ENCODE results near the gene PTPN6.

The PTPN6 gene

GRCh38 chr12:6979453-6979852 lies 28.3 kb downstream of the PTPN6 start:
- H3K9me2 ChIP-seq (replicated peaks; ENCODE audit: control insufficient read depth, low read length), result no peaks in the 10 kb centered on the region
- no peaks in the 10 kb centered on the region for H3K4me1 ChIP-seq (ENCODE audit: control insufficient read depth, low read length)
- peaks cover 87% of the 10 kb centered on the region for H3K36me3 ChIP-seq (ENCODE audit: control insufficient read depth, low read length)
- no peak overlapping the region for H3K4me3 ChIP-seq (ENCODE audit: low read length)
- peaks cover 6% of the 10 kb centered on the region; the same call in 1 of the 2 replicates for H3F3A ChIP-seq (ENCODE audit: control insufficient read depth, insufficient read depth)
- H4K20me1 ChIP-seq (ENCODE audit: control insufficient read depth, insufficient read depth, low read depth, low read length), result no peaks in the 10 kb centered on the region
- TF ChIP-seq, protein P1, sequence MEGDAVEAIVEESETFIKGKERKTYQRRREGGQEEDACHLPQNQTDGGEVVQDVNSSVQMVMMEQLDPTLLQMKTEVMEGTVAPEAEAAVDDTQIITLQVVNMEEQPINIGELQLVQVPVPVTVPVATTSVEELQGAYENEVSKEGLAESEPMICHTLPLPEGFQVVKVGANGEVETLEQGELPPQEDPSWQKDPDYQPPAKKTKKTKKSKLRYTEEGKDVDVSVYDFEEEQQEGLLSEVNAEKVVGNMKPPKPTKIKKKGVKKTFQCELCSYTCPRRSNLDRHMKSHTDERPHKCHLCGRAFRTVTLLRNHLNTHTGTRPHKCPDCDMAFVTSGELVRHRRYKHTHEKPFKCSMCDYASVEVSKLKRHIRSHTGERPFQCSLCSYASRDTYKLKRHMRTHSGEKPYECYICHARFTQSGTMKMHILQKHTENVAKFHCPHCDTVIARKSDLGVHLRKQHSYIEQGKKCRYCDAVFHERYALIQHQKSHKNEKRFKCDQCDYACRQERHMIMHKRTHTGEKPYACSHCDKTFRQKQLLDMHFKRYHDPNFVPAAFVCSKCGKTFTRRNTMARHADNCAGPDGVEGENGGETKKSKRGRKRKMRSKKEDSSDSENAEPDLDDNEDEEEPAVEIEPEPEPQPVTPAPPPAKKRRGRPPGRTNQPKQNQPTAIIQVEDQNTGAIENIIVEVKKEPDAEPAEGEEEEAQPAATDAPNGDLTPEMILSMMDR (IDR thresholded peaks at IDR 0.05; ENCODE audit: low read depth, low read length, poor library complexity, severe bottlenecking), result no peak
- no peak overlapping the region for H3K4me2 ChIP-seq (ENCODE audit: low read length)
- no peaks in the 10 kb centered on the region for H3K27me3 ChIP-seq (ENCODE audit: control insufficient read depth, low read length)
- H3K9me3 ChIP-seq (ENCODE audit: control insufficient read depth, insufficient read depth, low read length), result no peaks in the 10 kb centered on the region
- H3K79me2 ChIP-seq (ENCODE audit: control insufficient read depth, low read length), result peaks cover 4% of the 10 kb centered on the region; the same call in 1 of the 2 replicates
- no peak overlapping the region for H3K27ac ChIP-seq (ENCODE audit: low read depth, low read length)

- peaks cover 6% of the 10 kb centered on the region; the same call in 1 of the 2 replicates for H3F3A ChIP-seq (ENCODE audit: control insufficient read depth, insufficient read depth)
- H3K79me2 ChIP-seq (ENCODE audit: control insufficient read depth, low read length), result no peaks in the 10 kb centered on the region
- H4K20me1 ChIP-seq (ENCODE audit: control insufficient read depth, insufficient read depth, low read depth, low read length), result no peaks in the 10 kb centered on the region
- no peaks in the 10 kb centered on the region for H3K9me3 ChIP-seq (ENCODE audit: control insufficient read depth, insufficient read depth, low read length)
- H3K27me3 ChIP-seq (ENCODE audit: control insufficient read depth, low read length), result no peaks in the 10 kb centered on the region
- no peak overlapping the region for H3K4me2 ChIP-seq (ENCODE audit: low read length)
- no peaks in the 10 kb centered on the region for H3K4me1 ChIP-seq (ENCODE audit: control insufficient read depth, low read length)
- TF ChIP-seq, protein P1 (IDR thresholded peaks at IDR 0.05; ENCODE audit: low read depth, low read length, poor library complexity, severe bottlenecking), result no peak
- no peak for TF ChIP-seq EZH2phosphoT487 (IDR thresholded peaks at IDR 0.05; ENCODE audit: borderline replicate concordance, low read length)
- H3K4me3 ChIP-seq (ENCODE audit: low read length), result no peak overlapping the region
- H3K27ac ChIP-seq (ENCODE audit: low read depth, low read length), result no peak overlapping the region
- H3K36me3 ChIP-seq (ENCODE audit: control insufficient read depth, low read length), result peaks cover 83% of the 10 kb centered on the region
- no peaks in the 10 kb centered on the region for H3K9me2 ChIP-seq (replicated peaks; ENCODE audit: control insufficient read depth, low read length)
These were observed 28.9 kb downstream of the PTPN6 start for GRCh38 chr12:6980075-6980474.

GRCh38 chr12:6980740-6981139 lies 29.6 kb downstream of the PTPN6 start:
- H3K9me3 ChIP-seq (ENCODE audit: control insufficient read depth, insufficient read depth, low read length), result no peaks in the 10 kb centered on the region
- no peak overlapping the region for H3K4me3 ChIP-seq (ENCODE audit: low read length)
- no peaks in the 10 kb centered on the region for H4K20me1 ChIP-seq (ENCODE audit: control insufficient read depth, insufficient read depth, low read depth, low read length)
- peaks cover 6% of the 10 kb centered on the region; the same call in 1 of the 2 replicates for H3F3A ChIP-seq (ENCODE audit: control insufficient read depth, insufficient read depth)
- no peaks in the 10 kb centered on the region for H3K79me2 ChIP-seq (ENCODE audit: control insufficient read depth, low read length)
- no peak overlapping the region for H3K27ac ChIP-seq (ENCODE audit: low read depth, low read length)
- no peak overlapping the region for H3K4me2 ChIP-seq (ENCODE audit: low read length)
- no peaks in the 10 kb centered on the region for H3K27me3 ChIP-seq (ENCODE audit: control insufficient read depth, low read length)
- no peaks in the 10 kb centered on the region for H3K9me2 ChIP-seq (replicated peaks; ENCODE audit: control insufficient read depth, low read length)
- TF ChIP-seq, protein P1 (IDR thresholded peaks at IDR 0.05; ENCODE audit: low read depth, low read length, poor library complexity, severe bottlenecking), result no peak
- no peak for TF ChIP-seq EZH2phosphoT487 (IDR thresholded peaks at IDR 0.05; ENCODE audit: borderline replicate concordance, low read length)
- H3K4me1 ChIP-seq (ENCODE audit: control insufficient read depth, low read length), result no peaks in the 10 kb centered on the region
- peaks cover 77% of the 10 kb centered on the region for H3K36me3 ChIP-seq (ENCODE audit: control insufficient read depth, low read length)

All from DOHH2 (cell line).